Neural cell (in vitro differentiated cells): ENCODE results near the gene CROCC2.

Experiments used
- EZH2 ChIP-seq: fragments of 200-600, 300-800 bp; shearing (Covaris generic), sonication (generic); IDR thresholded peaks from 2 replicates; pipeline ENCODE4 v1.6.1; 2014; ENCODE audit warnings: antibody characterized with exemption, low read length, borderline replicate concordance, mild to moderate bottlenecking; ENCODE audit not compliant: insufficient read depth, poor library complexity, severe bottlenecking
- MXI1 ChIP-seq: fragments of 450-650 bp; conservative IDR thresholded peaks from 2 replicates; pipeline ENCODE4 v1.6.1; 2014; ENCODE audit warnings: antibody characterized with exemption, mild to moderate bottlenecking; ENCODE audit not compliant: poor library complexity, severe bottlenecking
- POLR2AphosphoS5 ChIP-seq: IDR thresholded peaks from 2 replicates; pipeline ENCODE4 v1.6.1; 2012
- RAD21 ChIP-seq: fragments of 450-650 bp; conservative IDR thresholded peaks from 2 replicates; pipeline ENCODE4 v1.6.1; 2014; ENCODE audit warnings: antibody characterized with exemption, mild to moderate bottlenecking, moderate library complexity
- TAF1 ChIP-seq: IDR thresholded peaks from 2 replicates; pipeline ENCODE4 v1.6.1; 2012; ENCODE audit warnings: low read depth
- TF ChIP-seq, protein P1 (sequence below): fragments of 450-650 bp; IDR thresholded peaks from 2 replicates; pipeline ENCODE4 v1.5.1; 2014; ENCODE audit warnings: antibody characterized with exemption, mild to moderate bottlenecking, moderate library complexity; ENCODE audit not compliant: poor library complexity, severe bottlenecking
- TF ChIP-seq, protein P2 (sequence below): IDR thresholded peaks from 2 replicates; pipeline ENCODE4 v1.6.1; 2012; ENCODE audit warnings: borderline replicate concordance

DNA sequence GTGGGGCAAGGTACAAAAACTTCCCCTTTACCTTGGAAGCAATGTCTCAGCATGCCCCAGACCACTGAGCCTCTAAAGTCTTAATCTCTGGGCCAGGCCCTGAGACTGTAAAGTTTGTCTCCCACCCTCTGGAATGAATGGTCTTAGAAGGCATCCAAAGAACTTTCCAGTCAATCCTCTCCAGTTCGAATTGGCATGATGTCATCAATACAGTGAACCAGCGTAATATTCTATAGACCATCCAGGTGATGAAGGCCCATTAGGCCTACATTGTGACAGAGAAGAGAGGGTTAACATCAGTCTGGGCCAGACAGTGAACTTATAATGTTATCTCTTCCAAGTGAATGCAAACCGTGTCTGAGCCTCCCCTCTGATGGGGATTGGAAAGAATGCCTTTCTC, 21.4 kb upstream of the CROCC2 start:
- TF ChIP-seq, protein P1, sequence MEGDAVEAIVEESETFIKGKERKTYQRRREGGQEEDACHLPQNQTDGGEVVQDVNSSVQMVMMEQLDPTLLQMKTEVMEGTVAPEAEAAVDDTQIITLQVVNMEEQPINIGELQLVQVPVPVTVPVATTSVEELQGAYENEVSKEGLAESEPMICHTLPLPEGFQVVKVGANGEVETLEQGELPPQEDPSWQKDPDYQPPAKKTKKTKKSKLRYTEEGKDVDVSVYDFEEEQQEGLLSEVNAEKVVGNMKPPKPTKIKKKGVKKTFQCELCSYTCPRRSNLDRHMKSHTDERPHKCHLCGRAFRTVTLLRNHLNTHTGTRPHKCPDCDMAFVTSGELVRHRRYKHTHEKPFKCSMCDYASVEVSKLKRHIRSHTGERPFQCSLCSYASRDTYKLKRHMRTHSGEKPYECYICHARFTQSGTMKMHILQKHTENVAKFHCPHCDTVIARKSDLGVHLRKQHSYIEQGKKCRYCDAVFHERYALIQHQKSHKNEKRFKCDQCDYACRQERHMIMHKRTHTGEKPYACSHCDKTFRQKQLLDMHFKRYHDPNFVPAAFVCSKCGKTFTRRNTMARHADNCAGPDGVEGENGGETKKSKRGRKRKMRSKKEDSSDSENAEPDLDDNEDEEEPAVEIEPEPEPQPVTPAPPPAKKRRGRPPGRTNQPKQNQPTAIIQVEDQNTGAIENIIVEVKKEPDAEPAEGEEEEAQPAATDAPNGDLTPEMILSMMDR: no peak
- TF ChIP-seq EZH2 (no peak), TAF1 (no peak), MXI1 (no peak), POLR2AphosphoS5 (no peak), RAD21 (no peak)
- TF ChIP-seq, protein P2, sequence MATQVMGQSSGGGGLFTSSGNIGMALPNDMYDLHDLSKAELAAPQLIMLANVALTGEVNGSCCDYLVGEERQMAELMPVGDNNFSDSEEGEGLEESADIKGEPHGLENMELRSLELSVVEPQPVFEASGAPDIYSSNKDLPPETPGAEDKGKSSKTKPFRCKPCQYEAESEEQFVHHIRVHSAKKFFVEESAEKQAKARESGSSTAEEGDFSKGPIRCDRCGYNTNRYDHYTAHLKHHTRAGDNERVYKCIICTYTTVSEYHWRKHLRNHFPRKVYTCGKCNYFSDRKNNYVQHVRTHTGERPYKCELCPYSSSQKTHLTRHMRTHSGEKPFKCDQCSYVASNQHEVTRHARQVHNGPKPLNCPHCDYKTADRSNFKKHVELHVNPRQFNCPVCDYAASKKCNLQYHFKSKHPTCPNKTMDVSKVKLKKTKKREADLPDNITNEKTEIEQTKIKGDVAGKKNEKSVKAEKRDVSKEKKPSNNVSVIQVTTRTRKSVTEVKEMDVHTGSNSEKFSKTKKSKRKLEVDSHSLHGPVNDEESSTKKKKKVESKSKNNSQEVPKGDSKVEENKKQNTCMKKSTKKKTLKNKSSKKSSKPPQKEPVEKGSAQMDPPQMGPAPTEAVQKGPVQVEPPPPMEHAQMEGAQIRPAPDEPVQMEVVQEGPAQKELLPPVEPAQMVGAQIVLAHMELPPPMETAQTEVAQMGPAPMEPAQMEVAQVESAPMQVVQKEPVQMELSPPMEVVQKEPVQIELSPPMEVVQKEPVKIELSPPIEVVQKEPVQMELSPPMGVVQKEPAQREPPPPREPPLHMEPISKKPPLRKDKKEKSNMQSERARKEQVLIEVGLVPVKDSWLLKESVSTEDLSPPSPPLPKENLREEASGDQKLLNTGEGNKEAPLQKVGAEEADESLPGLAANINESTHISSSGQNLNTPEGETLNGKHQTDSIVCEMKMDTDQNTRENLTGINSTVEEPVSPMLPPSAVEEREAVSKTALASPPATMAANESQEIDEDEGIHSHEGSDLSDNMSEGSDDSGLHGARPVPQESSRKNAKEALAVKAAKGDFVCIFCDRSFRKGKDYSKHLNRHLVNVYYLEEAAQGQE: no peak
